Stomach smooth muscle (tissue), 2 donors: ENCODE data around the gene ARHGDIA.

ENCODE experiments used
- H3K27ac ChIP-seq: one replicate; pipeline ENCODE4 v1.7.0; 2013; ENCODE audit warnings: mild to moderate bottlenecking, low read length, inconsistent platforms
- H3K27me3 ChIP-seq, 2 donors: one replicate each; pipeline ENCODE4 v1.7.0; 2013; ENCODE audit warnings: low read length in 2 of 2; ENCODE audit not compliant: insufficient read depth in 2 of 2, control insufficient read depth in 1 of 2
- H3K36me3 ChIP-seq, 2 donors: one replicate each; pipeline ENCODE4 v1.7.0; 2013; ENCODE audit warnings: low read length in 2 of 2; ENCODE audit not compliant: control insufficient read depth in 2 of 2, insufficient read depth in 2 of 2
- H3K4me1 ChIP-seq: one replicate; pipeline ENCODE4 v1.7.0; 2013; ENCODE audit warnings: low read length; ENCODE audit not compliant: control insufficient read depth, insufficient read depth
- H3K4me3 ChIP-seq, 2 donors: one replicate each; pipeline ENCODE4 v1.7.0; 2013; ENCODE audit warnings: low read length in 2 of 2
- H3K9ac ChIP-seq, 2 donors: one replicate each; pipeline ENCODE4 v1.7.0; 2013; ENCODE audit warnings: low read length in 2 of 2, mild to moderate bottlenecking in 1 of 2
- H3K9me3 ChIP-seq, 2 donors: one replicate each; pipeline ENCODE4 v1.7.0; 2013; ENCODE audit warnings: low read length in 2 of 2; ENCODE audit not compliant: control insufficient read depth in 2 of 2
- donor health status: healthy.
- donor health status: Pancreatic carcinoma.

Gene ARHGDIA

DNA sequence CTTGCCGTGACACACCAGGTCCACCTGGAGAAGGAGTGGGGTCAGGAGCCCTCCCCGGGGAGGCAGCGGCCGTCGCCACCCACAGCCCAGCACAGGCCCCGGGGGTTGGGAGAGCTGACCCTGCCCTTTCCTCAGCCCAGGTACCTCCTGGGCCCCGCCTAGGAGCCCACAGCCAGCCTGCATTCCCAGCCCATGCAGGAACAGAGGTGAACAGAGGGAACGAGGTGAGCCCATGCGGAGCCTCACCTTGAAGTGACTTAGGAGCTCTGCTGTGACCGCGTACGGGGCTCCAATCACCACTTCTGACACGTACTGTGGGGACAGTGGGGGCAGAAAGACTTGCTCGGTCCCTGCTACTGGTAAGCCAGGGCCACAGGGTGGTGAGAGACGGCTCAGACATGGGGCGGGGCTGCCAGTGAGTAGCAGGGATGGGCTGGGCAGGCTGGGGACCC, 34.3 kb upstream of the ARHGDIA start:
- peaks cover 19% of the 10 kb centered on the region for H3K4me1 ChIP-seq
- no peaks in the 10 kb centered on the region for H3K9me3 ChIP-seq
- no peak overlapping the region for H3K9ac ChIP-seq
- no peak overlapping the region for H3K27ac ChIP-seq
- H3K27me3 ChIP-seq: peaks cover 5 to 19% of the 10 kb centered on the region in 2 donors
- peaks cover 0 to 1% of the 10 kb centered on the region in 2 donors for H3K36me3 ChIP-seq
- H3K4me3 ChIP-seq: no peak overlapping the region

DNA sequence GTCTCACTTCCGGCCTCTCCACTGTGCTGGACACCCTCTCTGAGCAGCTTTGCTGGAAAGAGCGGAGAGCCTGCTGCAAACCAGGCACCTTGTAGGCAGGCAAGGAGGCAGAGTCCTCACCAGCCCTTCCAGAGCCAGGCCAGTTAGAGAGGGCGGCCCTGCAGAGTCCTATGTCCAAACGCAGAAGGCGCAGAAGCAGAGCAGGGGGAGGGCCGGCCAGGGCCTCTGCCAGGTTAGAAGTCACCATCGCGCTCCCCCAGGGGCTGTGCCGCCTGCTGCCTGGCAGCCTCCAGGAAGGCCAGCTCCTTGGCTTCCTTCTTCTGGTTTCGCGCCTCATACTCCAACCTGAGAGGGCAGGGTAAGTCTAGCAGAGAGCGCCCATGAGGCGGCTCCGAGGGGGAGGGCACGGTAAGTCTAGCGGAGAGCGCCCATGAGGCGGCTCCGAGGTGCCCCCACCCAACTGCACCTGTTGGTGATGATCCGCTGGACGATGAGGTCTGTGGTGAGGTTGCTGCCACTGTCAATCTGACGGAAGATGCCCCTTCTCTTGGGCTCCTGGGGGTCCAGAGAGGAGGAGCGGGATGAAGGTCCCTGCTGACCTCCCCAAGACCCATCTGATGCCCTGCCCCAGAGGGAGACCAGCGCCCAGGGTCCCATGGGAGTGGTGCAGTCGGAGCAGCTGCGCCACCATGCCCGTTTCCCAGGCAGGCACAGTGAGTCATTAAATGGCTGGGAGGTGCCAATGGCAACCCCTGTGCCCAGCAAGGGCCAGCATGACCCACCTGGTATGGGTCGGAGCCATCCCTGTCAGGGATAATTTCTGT, 33.7 kb upstream of the ARHGDIA start:
- no peak overlapping the region for H3K4me3 ChIP-seq
- no peak overlapping the region for H3K9ac ChIP-seq
- no peaks in the 10 kb centered on the region for H3K9me3 ChIP-seq
- H3K4me1 ChIP-seq: peaks cover 12% of the 10 kb centered on the region
- H3K27ac ChIP-seq: no peak overlapping the region
- H3K36me3 ChIP-seq: peaks cover 0 to 8% of the 10 kb centered on the region in 2 donors
- peaks cover 5 to 19% of the 10 kb centered on the region in 2 donors for H3K27me3 ChIP-seq

DNA sequence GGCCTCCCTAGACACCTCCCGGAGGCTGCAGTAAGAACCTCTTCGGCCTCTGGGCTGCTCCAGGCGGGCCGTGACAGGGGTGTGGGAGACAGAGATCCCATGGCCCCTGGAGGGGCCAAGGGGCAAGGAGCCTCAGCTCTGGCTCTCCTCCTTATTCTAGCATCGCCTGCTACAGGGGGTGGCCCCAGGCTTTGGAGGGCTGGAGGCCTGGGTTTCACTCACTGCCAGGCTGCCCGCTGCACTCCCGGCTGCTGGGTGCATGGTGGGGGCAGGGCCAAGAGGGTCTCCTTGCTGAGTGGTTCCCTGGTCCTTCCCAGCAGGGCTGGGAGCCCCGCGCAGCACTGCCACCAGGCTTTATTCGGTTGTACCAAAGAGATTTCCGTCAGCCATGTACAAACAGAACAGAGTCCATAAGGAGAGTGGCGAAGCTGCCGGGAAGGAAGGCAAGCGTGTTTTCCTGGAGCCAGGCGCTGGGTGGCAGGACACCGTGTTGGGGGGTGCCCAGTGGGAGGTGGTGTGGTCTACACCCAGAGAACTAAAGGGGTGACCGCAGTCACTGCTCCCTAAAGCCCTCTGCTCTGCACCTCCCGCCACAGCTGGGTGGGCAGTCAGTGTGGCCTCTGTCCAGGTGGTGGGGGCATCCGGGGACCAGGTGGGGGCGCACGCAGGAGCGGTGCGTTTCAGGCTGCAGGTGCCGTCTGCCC, 32.9 kb upstream of the ARHGDIA start:
- Histone ChIP-seq H3K36me3 (peaks cover 3 to 11% of the 10 kb centered on the region in 2 donors), H3K4me3 (no peak overlapping the region), H3K27ac (no peak overlapping the region), H3K27me3 (peaks cover 5 to 19% of the 10 kb centered on the region in 2 donors), H3K9me3 (no peaks in the 10 kb centered on the region), H3K4me1 (peaks cover 12% of the 10 kb centered on the region), H3K9ac (no peak overlapping the region)

- Histone ChIP-seq H3K27me3 (peaks cover 5 to 19% of the 10 kb centered on the region in 2 donors), H3K4me3 (no peak overlapping the region), H3K4me1 (peaks cover 12% of the 10 kb centered on the region), H3K27ac (no peak overlapping the region), H3K9ac (no peak overlapping the region), H3K9me3 (no peaks in the 10 kb centered on the region), H3K36me3 (peaks cover 4 to 13% of the 10 kb centered on the region in 2 donors)
Measured at GRCh38 chr17:81903415-81903831, 32.3 kb upstream of the ARHGDIA start.

DNA sequence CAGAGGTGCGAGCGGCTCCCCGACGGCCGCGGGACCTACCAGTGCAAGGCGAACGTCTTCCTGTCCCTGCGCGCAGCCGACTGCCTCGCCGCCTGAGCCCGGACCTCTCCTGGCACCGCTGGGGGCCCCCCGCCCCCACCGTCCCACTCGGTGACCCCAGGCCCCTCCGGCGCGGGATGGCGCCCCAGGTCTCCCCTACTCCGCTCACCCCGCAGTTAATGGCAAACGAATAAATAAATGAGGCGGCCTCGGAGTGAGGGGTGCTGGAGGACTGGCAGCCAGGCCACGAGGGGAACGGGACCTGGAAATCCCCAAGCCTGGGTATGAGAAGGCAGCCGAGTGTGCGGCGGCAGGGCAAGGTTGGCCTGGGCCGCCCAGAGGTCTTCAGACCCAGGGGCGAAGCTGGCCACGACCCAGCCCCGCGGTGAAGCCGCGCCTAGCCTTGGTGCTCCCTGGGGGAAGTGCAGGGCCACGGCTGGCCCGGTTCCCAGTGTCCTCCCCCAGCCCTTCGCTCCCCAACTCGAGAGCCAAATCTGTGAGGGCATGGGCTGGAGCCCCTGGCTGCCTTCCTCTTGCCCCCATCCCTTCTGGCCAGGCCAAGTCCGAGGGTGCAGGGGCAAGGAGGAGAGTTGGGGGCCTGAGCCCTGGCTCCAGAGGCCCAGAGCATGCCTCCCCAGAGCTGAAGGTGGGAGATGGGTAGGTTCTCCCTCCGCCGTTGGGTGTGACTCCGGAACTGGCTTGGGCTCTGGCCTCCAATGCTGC, 31.7 kb upstream of the ARHGDIA start:
- Histone ChIP-seq H3K36me3 (peaks cover 7 to 19% of the 10 kb centered on the region in 2 donors), H3K4me1 (peaks cover 12% of the 10 kb centered on the region), H3K9ac (no peak overlapping the region), H3K4me3 (peak overlapping the region in 1 of 2 donors; percentile 55), H3K27me3 (peaks cover 5 to 19% of the 10 kb centered on the region in 2 donors), H3K9me3 (no peaks in the 10 kb centered on the region), H3K27ac (no peak overlapping the region)

DNA sequence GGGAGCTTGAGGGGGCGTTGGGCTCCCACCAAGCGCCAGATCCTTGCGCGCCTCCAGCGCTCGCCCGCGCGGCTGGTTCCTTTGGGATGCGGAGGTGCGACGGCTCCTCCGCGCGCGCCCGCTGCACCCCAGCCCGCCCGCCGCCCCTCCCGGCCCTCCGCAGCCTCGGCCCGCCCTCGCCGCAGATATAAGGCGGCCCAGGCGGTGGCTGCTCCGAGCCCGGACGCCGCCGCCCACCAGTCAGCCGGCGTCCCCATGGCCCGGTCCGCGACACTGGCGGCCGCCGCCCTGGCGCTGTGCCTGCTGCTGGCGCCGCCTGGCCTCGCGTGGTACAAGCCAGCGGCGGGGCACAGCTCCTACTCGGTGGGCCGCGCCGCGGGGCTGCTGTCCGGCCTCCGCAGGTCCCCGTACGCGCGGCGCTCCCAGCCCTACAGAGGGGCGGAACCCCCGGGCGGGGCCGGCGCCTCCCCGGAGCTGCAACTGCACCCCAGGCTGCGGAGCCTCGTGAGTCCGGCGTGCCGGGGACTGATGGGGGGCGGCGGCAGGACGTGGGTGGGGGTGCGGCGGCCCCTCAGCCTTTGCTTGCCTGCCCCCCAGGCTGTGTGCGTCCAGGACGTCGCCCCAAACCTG, 31.0 kb upstream of the ARHGDIA start, which contains the start of gene NPB:
TSS of gene NPB (plus strand) at position 216 of the 630 bp plus-strand sequence. CDS start at position 256, 40 bp downstream.
- no peaks in the 10 kb centered on the region for H3K9me3 ChIP-seq
- no peak within 1 kb of the TSS for H3K9ac ChIP-seq
- no peak within 1 kb of the TSS for H3K27ac ChIP-seq
- peaks cover 5 to 19% of the 10 kb centered on the region in 2 donors for H3K27me3 ChIP-seq
- peaks cover 7 to 19% of the 10 kb centered on the region in 2 donors for H3K36me3 ChIP-seq
- peaks cover 12% of the 10 kb centered on the region for H3K4me1 ChIP-seq
- peak within 1 kb of the TSS in 1 of 2 donors; percentile 55 for H3K4me3 ChIP-seq

DNA sequence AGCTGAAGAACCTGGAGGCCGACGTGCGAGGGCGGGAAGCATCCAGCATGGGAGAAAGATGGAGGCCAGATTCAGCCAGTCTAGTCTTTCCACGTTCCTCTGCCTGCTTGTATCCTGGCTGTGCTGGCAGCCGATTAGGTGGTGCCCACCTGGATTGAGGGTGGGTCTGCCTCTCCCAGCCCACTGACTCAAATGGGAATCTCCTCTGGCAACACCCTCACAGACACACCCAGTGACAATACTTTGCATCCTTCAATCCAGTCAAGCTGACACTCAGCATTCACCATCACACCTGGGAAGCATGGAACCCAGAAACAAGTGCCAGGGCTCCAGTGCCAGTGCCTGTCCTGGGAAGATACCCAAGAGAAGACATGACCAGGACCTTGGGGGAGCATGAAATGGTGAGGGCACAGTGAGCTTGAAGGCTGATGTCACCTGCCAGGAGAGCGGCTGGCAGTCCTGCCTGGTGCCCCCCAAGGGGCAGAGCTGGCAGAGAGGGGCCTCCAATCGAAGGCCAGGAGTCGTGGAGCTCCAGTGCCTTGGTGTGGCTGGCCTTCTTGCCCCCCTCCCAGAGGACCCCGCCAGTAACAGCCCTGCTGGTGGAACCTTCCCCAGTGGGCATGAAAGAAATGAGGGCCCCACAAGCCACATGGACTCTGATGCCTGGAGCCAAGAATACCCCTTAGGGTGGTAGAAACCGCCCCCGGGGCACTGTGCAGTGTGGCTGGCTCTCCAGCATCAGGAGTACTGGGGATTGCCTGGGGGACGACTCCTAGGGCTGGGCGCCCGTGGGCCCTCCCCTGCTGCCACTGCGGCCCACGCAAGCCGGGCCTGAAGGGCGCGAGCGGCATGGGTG, 30.3 kb upstream of the ARHGDIA start:
- H3K27ac ChIP-seq: no peak overlapping the region
- H3K27me3 ChIP-seq: peaks cover 5 to 19% of the 10 kb centered on the region in 2 donors
- peak overlapping the region in 1 of 2 donors; percentile 55 for H3K4me3 ChIP-seq
- H3K36me3 ChIP-seq: peaks cover 7 to 23% of the 10 kb centered on the region in 2 donors
- H3K9ac ChIP-seq: no peak overlapping the region
- peaks cover 12% of the 10 kb centered on the region for H3K4me1 ChIP-seq
- no peaks in the 10 kb centered on the region for H3K9me3 ChIP-seq

- H3K27me3 ChIP-seq: peaks cover 5 to 19% of the 10 kb centered on the region in 2 donors
- H3K9ac ChIP-seq: no peak overlapping the region
- H3K27ac ChIP-seq: no peak overlapping the region
- H3K4me3 ChIP-seq: no peak overlapping the region
- H3K4me1 ChIP-seq: peaks cover 12% of the 10 kb centered on the region
- no peaks in the 10 kb centered on the region for H3K9me3 ChIP-seq
- peaks cover 9 to 29% of the 10 kb centered on the region in 2 donors for H3K36me3 ChIP-seq
Measured at GRCh38 chr17:81900181-81900820, 29.2 kb upstream of the ARHGDIA start.

- Histone ChIP-seq H3K36me3 (peaks cover 9 to 29% of the 10 kb centered on the region in 2 donors), H3K27ac (no peak overlapping the region), H3K9me3 (no peaks in the 10 kb centered on the region), H3K4me3 (no peak overlapping the region), H3K4me1 (peaks cover 12% of the 10 kb centered on the region), H3K27me3 (peaks cover 5 to 19% of the 10 kb centered on the region in 2 donors), H3K9ac (no peak overlapping the region)
Measured at GRCh38 chr17:81899514-81900166, 28.5 kb upstream of the ARHGDIA start.
